Astrocyte of the cerebellum (primary cell): Measurements from ENCODE around the gene SHISA9.

Experiments used
- DNase-seq: peaks from one replicate; pipeline ENCODE4 v3.0.0-alpha.2; 2011; ENCODE audit warnings: low read depth
- H3K4me3 ChIP-seq: 2 replicates; pipeline ENCODE4 v1.5.1; 2011; ENCODE audit warnings: mild to moderate bottlenecking, low read depth, low read length, moderate library complexity
- CTCF ChIP-seq: IDR thresholded peaks from 2 replicates; pipeline ENCODE4 v1.5.1; 2012; ENCODE audit warnings: low read length, low read depth, moderate library complexity, mild to moderate bottlenecking; ENCODE audit errors: missing control alignments
- in situ Hi-C: cut with HindIII; loops from 2 replicates; pipeline ENCODE4 v1.10.0; 2017; ENCODE audit warnings: low sequenced_read_pairs

Gene SHISA9

GRCh38 chr16:13148294-13148693, 246.9 kb downstream of the SHISA9 start:
- in situ Hi-C loops = no loop called here

GRCh38 chr16:13148836-13149235, 247.4 kb downstream of the SHISA9 start:
- no peak for TF ChIP-seq CTCF
- in situ Hi-C loops = no loop called here
- DNase-seq = no peak
- no peak overlapping the region for H3K4me3 ChIP-seq

More at GRCh38 chr16:13148294-13148693, 246.9 kb downstream of the SHISA9 start:
- no peak for DNase-seq
- TF ChIP-seq CTCF = no peak
- no peak overlapping the region for H3K4me3 ChIP-seq

- in situ Hi-C loops = no loop called here
- TF ChIP-seq CTCF = no peak
- DNase-seq = no peak
- H3K4me3 ChIP-seq = no peak overlapping the region
These were observed 248.9 kb downstream of the SHISA9 start for GRCh38 chr16:13150181-13150885.

GRCh38 chr16:13153696-13154095, 252.3 kb downstream of the SHISA9 start:
- no peak for DNase-seq
- H3K4me3 ChIP-seq = no peak overlapping the region
- in situ Hi-C loops = no loop called here
- no peak for TF ChIP-seq CTCF

GRCh38 chr16:13154799-13155198, 253.4 kb downstream of the SHISA9 start:
- DNase-seq = no peak
- H3K4me3 ChIP-seq = no peak overlapping the region
- no peak for TF ChIP-seq CTCF
- in situ Hi-C loops = no loop called here

- DNase-seq = no peak
- TF ChIP-seq CTCF = no peak
- no peak overlapping the region for H3K4me3 ChIP-seq
- in situ Hi-C loops = no loop called here
These were observed 254.0 kb downstream of the SHISA9 start for GRCh38 chr16:13155377-13155776.

- no peak for DNase-seq
- no peak overlapping the region for H3K4me3 ChIP-seq
- no peak for TF ChIP-seq CTCF
- in situ Hi-C loops = no loop called here
These were observed 254.4 kb downstream of the SHISA9 start for GRCh38 chr16:13155780-13156179.
